Trophoblast cell (in vitro differentiated cells and primary cell): Measurements from ENCODE around the gene ADRA2C.

Experiments used
- DNase-seq, 2 donors: peaks; one replicate each; pipeline ENCODE4 v3.0.0-alpha.2; 2016
- H2AFZ ChIP-seq: 2 replicates; pipeline ENCODE4 v1.6.1; 2013; ENCODE audit warnings: low read length, moderate library complexity, mild to moderate bottlenecking; ENCODE audit not compliant: insufficient read depth, poor library complexity
- H2AK5ac ChIP-seq: 2 replicates; pipeline ENCODE4 v1.6.1; 2013; ENCODE audit warnings: mild to moderate bottlenecking, low read length
- H2BK120ac ChIP-seq: 2 replicates; pipeline ENCODE4 v1.6.1; 2013; ENCODE audit warnings: low read length, mild to moderate bottlenecking, moderate library complexity; ENCODE audit not compliant: insufficient read depth, poor library complexity
- H2BK12ac ChIP-seq: 2 replicates; pipeline ENCODE4 v1.6.1; 2013; ENCODE audit warnings: mild to moderate bottlenecking, low read length, moderate library complexity
- H2BK5ac ChIP-seq: 2 replicates; pipeline ENCODE4 v1.6.1; 2013; ENCODE audit warnings: low read length, low read depth, moderate library complexity, mild to moderate bottlenecking; ENCODE audit not compliant: poor library complexity
- H3K14ac ChIP-seq: 2 replicates; pipeline ENCODE4 v1.6.1; 2013; ENCODE audit warnings: mild to moderate bottlenecking, low read length
- H3K18ac ChIP-seq: 2 replicates; pipeline ENCODE4 v1.6.1; 2013; ENCODE audit warnings: mild to moderate bottlenecking, low read length
- H3K23ac ChIP-seq: 2 replicates; pipeline ENCODE4 v1.6.1; 2013; ENCODE audit warnings: low read length
- H3K27ac ChIP-seq: 2 replicates; pipeline ENCODE4 v1.5.1; 2013; ENCODE audit warnings: low read depth, mild to moderate bottlenecking, inconsistent platforms, low read length, moderate library complexity
- H3K27me3 ChIP-seq: 2 replicates; pipeline ENCODE4 v1.6.1; 2013; ENCODE audit warnings: inconsistent platforms, mild to moderate bottlenecking, low read length, moderate library complexity; ENCODE audit not compliant: insufficient read depth
- H3K36me3 ChIP-seq, 2 experiments: 1 replicate in 1 of 2; 2 replicates in 1 of 2; pipeline ENCODE4 v1.6.1; 2013; ENCODE audit warnings: low read length in 2 of 2, mild to moderate bottlenecking in 2 of 2, moderate library complexity in 1 of 2; ENCODE audit not compliant: insufficient read depth in 2 of 2, control insufficient read depth in 1 of 2
- H3K4ac ChIP-seq: 2 replicates; pipeline ENCODE4 v1.6.1; 2013; ENCODE audit warnings: low read depth, mild to moderate bottlenecking, low read length, moderate library complexity
- H3K4me1 ChIP-seq, 2 experiments: 1 replicate in 1 of 2; 2 replicates in 1 of 2; pipeline ENCODE4 v1.6.1; 2013; ENCODE audit warnings: low read length in 2 of 2, mild to moderate bottlenecking in 2 of 2, moderate library complexity in 1 of 2; ENCODE audit not compliant: insufficient read depth in 2 of 2, control insufficient read depth in 1 of 2
- H3K4me2 ChIP-seq: 2 replicates; pipeline ENCODE4 v1.6.1; 2013; ENCODE audit warnings: inconsistent platforms, mild to moderate bottlenecking, low read length, moderate library complexity
- H3K4me3 ChIP-seq: 2 replicates; pipeline ENCODE4 v1.5.1; 2013; ENCODE audit warnings: mild to moderate bottlenecking, low read depth, low read length, inconsistent platforms
- H3K79me1 ChIP-seq: one replicate; pipeline ENCODE4 v1.6.1; 2013; ENCODE audit warnings: low read length
- H3K79me2 ChIP-seq: 2 replicates; pipeline ENCODE4 v1.6.1; 2013; ENCODE audit warnings: low read length, mild to moderate bottlenecking; ENCODE audit not compliant: control insufficient read depth, insufficient read depth, poor library complexity
- H3K9ac ChIP-seq: 2 replicates; pipeline ENCODE4 v1.6.1; 2013; ENCODE audit warnings: mild to moderate bottlenecking, low read length
- H3K9me3 ChIP-seq: 2 replicates; pipeline ENCODE4 v1.6.1; 2013; ENCODE audit warnings: low read depth, mild to moderate bottlenecking, control low read depth, inconsistent platforms, low read length; ENCODE audit not compliant: insufficient read depth
- H4K12ac ChIP-seq: 2 replicates; pipeline ENCODE4 v1.6.1; 2013; ENCODE audit warnings: low read depth, mild to moderate bottlenecking, low read length, moderate library complexity
- H4K8ac ChIP-seq: 2 replicates; pipeline ENCODE4 v1.6.1; 2013; ENCODE audit warnings: low read depth, mild to moderate bottlenecking, low read length, moderate library complexity
- H4K91ac ChIP-seq: one replicate; pipeline ENCODE4 v1.6.1; 2013; ENCODE audit warnings: low read depth, mild to moderate bottlenecking, low read length, moderate library complexity
- WGBS: extraction: QIAGEN DNeasy Blood & Tissue Kit; methylation state at CpG from one replicate; pipeline ENCODE4 v1.1.7; 2013; ENCODE audit warnings: missing lambda C conversion rate; ENCODE audit not compliant: insufficient read length, insufficient coverage; ENCODE audit errors: extremely low coverage; 5-methylcytosine and 5-hydroxymethylcytosine counted together

The ADRA2C gene

DNA sequence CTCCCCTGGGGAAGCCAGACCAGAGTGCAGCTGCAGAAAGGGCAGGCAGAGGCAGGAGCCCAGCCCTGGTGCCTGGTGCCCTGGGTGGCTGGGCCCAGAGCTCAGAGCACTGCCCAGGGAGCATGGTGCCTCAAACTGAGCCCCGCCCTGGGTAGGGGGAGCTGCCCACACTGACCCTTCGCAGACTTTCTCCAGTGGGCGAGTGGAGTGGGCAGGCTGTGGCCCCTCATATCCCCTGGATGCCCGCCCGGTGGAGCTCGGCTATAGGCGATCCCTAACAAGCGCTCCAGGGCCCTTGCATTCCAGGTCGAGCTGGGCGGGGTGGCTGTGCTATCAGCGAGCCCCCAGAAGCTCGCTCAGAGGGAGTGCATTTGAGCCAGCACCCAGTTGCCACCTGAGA lies 17.1 kb upstream of the ADRA2C start:
- Histone ChIP-seq H2AFZ (no peak overlapping the region), H2BK12ac (no peak overlapping the region), H2BK5ac (no peak overlapping the region), H4K8ac (no peak overlapping the region), H3K27ac (no peak overlapping the region), H2AK5ac (no peak overlapping the region), H3K4me3 (no peak overlapping the region), H3K9me3 (peaks cover 4% of the 10 kb centered on the region), H3K79me1 (no peaks in the 10 kb centered on the region), H3K79me2 (no peaks in the 10 kb centered on the region), H4K12ac (no peak overlapping the region), H3K14ac (no peak overlapping the region), H2BK120ac (no peak overlapping the region), H3K36me3 (no peaks in the 10 kb centered on the region), H3K23ac (no peak overlapping the region), H3K4ac (no peak overlapping the region), H3K9ac (no peak overlapping the region), H4K91ac (no peak overlapping the region), H3K18ac (no peak overlapping the region), H3K4me2 (no peak overlapping the region), H3K4me1 (no peaks in the 10 kb centered on the region), H3K27me3 (no peaks in the 10 kb centered on the region)
- WGBS = no CpG with 5 or more reads among the region's 12 CpGs
- DNase-seq = no peak

DNA sequence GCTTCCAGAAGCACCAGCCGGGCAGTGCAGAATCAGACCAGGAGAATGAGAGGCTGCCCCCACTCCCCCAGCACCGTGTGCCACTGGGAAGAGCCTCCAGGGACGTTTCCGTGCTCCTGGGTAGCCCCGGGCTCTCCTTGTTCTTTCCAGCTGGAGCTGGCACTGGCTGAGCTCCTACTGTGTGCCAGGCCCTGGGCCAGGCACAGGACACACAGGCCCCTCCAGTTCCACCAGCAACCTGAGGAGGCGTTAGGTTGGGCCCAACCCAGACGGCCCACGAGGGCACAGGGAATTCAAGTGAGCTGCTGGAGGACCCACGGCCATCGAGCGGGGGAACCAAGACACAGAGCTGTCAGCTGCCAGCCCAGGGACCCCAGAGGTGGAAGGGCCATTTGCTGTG lies 15.9 kb upstream of the ADRA2C start:
- H3K4me2 ChIP-seq = no peak overlapping the region
- no peak overlapping the region for H3K23ac ChIP-seq
- H3K4me1 ChIP-seq = no peaks in the 10 kb centered on the region
- H4K8ac ChIP-seq = no peak overlapping the region
- no peaks in the 10 kb centered on the region for H3K79me2 ChIP-seq
- no peak overlapping the region for H2BK120ac ChIP-seq
- H3K4ac ChIP-seq = no peak overlapping the region
- peaks cover 7% of the 10 kb centered on the region for H3K9me3 ChIP-seq
- DNase-seq = no peak
- no peak overlapping the region for H2BK12ac ChIP-seq
- WGBS = no CpG with 5 or more reads among the region's 11 CpGs
- H3K27me3 ChIP-seq = no peaks in the 10 kb centered on the region
- H3K18ac ChIP-seq = no peak overlapping the region
- no peak overlapping the region for H3K27ac ChIP-seq
- H2AK5ac ChIP-seq = no peak overlapping the region
- H3K14ac ChIP-seq = no peak overlapping the region
- H3K79me1 ChIP-seq = no peaks in the 10 kb centered on the region
- no peak overlapping the region for H3K4me3 ChIP-seq
- H3K36me3 ChIP-seq = no peaks in the 10 kb centered on the region
- no peak overlapping the region for H4K91ac ChIP-seq
- no peak overlapping the region for H2AFZ ChIP-seq
- no peak overlapping the region for H4K12ac ChIP-seq
- H3K9ac ChIP-seq = no peak overlapping the region
- no peak overlapping the region for H2BK5ac ChIP-seq

DNA sequence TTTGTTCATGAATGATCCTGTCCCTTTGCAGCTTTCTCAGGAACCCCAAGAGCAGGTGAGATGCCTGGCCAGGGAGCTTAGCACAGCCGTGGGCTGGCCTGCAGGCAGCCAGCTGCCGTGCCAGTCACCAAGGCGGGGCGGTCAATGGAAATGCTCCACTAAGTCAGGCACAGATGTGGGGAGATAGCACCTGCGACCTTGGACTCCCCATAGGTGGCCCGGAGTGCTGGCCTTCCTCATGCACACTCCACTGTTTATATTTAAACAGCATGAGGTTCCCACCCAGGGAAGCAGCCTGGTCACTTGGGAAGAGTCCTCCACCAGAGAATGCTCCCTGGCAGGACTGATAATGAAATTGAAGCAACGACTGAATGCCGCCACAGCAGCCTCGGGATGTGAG lies 14.2 kb upstream of the ADRA2C start:
- Histone ChIP-seq H2AK5ac (no peak overlapping the region), H3K14ac (no peak overlapping the region), H4K91ac (no peak overlapping the region), H3K79me1 (no peaks in the 10 kb centered on the region), H3K9ac (no peak overlapping the region), H3K4me3 (no peak overlapping the region), H2BK120ac (no peak overlapping the region), H3K4ac (no peak overlapping the region), H4K8ac (no peak overlapping the region), H3K23ac (no peak overlapping the region), H4K12ac (no peak overlapping the region), H3K4me2 (no peak overlapping the region), H3K4me1 (no peaks in the 10 kb centered on the region), H3K18ac (no peak overlapping the region), H2BK12ac (no peak overlapping the region), H3K79me2 (no peaks in the 10 kb centered on the region), H3K27me3 (no peaks in the 10 kb centered on the region), H3K9me3 (peaks cover 8% of the 10 kb centered on the region), H2AFZ (no peak overlapping the region), H3K27ac (no peak overlapping the region), H2BK5ac (no peak overlapping the region), H3K36me3 (no peaks in the 10 kb centered on the region)
- no CpG with 5 or more reads among the region's 9 CpGs for WGBS
- no peak for DNase-seq

DNA sequence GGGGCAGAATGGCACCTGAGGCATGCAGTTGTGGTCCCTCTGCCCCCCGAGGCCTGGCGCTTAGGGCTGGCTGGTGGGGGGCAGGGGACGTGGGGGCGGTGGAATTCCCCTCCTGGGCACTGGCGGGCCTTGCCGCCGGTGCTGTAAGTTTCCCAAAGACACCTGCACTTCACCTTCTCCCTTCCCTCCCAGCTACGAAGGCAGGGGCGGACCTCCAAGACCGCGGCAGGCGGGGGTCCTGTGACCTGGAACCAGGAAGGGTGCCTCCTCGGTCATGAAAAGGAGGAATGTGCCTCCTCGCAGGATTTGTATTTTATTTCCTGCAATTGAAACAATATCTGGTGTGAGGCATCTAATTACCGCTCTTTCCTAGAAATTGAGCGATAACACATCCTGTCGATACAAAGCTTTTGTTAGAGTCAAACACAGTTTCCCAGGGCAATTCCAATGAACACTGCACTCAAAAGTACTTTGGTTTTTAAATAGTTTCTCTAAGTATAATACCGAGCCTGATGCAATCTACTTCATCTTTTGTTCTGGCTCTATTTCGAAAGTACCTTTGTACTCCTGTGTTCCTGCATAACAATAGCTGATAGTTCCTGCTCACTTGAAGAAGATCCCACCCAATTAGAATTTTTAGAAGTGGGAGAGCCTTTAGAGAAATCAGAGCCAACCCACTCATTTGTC lies 12.3 kb upstream of the ADRA2C start:
- no peak overlapping the region for H4K8ac ChIP-seq
- no peaks in the 10 kb centered on the region for H3K79me1 ChIP-seq
- no peak overlapping the region for H3K27ac ChIP-seq
- no peak overlapping the region for H4K12ac ChIP-seq
- no peak overlapping the region for H2AFZ ChIP-seq
- no peaks in the 10 kb centered on the region for H3K79me2 ChIP-seq
- DNase-seq = no peak
- H4K91ac ChIP-seq = no peak overlapping the region
- H2BK120ac ChIP-seq = no peak overlapping the region
- H3K4ac ChIP-seq = no peak overlapping the region
- H3K18ac ChIP-seq = no peak overlapping the region
- H2BK12ac ChIP-seq = no peak overlapping the region
- H3K4me3 ChIP-seq = no peak overlapping the region
- no peak overlapping the region for H3K14ac ChIP-seq
- H2AK5ac ChIP-seq = no peak overlapping the region
- no peak overlapping the region for H3K9ac ChIP-seq
- H3K23ac ChIP-seq = no peak overlapping the region
- no peak overlapping the region for H3K4me2 ChIP-seq
- H3K9me3 ChIP-seq = peaks cover 8% of the 10 kb centered on the region
- H3K36me3 ChIP-seq = no peaks in the 10 kb centered on the region
- no CpG with 5 or more reads among the region's 19 CpGs for WGBS
- no peak overlapping the region for H2BK5ac ChIP-seq
- H3K27me3 ChIP-seq = no peaks in the 10 kb centered on the region
- no peaks in the 10 kb centered on the region for H3K4me1 ChIP-seq
